ENCODE results near the gene STOML1.
A peak's percentile ranks its signal among the peaks of the same experiment; 100 is the strongest.
"Not testable (repeated sequence)": the region's sequence is repeated elsewhere in the genome, so short reads cannot be mapped to it uniquely, and the experiment has no call there.

Gene STOML1

DNA sequence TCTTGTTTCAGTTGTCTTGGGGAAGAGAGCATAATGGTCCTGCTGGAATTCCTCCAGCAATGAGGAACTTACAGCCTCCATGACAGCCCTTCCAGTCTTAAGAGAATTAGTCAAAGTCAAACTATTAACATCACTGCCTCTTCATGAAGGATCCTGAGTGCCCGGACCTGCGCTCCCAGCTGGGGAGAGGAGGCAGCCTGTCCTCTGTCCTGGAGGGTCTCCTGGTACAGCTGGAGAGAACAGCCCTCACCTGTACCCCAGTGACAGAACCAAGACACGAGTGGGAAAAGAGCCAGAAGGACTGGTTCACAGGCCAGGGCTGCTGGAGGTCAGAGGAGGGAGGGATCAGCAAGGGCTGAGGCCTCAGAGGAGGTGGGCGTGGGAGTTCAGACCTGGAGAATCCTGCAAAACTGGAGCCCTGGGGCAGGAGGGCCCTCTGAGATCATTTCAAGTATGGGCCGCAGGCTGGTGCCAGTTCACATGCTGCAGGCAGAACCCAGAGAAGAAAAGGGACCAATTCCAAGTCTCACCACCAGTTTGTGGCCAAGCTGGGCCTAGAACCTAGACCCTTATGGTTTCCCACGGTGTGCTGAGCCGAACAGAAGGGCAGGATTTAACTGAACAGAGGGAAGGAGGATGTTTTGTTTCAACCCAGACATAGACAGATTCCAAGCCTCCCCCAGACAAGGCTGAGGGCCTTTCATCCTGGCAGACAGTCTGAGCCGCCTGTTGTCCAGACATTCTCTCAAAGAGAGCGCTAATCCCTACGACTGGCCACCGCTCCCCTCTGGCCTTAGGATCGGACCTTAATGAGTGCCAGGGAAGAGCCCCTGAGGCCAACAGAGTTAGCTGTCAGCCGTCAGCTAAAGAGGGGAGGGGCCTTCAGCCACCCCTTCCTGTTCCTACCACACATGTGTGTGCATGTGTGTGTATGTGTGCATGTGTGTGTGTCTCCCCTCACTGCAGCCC, 47.6 kb downstream of the STOML1 start:
- DNase-seq, result no peak

DNA sequence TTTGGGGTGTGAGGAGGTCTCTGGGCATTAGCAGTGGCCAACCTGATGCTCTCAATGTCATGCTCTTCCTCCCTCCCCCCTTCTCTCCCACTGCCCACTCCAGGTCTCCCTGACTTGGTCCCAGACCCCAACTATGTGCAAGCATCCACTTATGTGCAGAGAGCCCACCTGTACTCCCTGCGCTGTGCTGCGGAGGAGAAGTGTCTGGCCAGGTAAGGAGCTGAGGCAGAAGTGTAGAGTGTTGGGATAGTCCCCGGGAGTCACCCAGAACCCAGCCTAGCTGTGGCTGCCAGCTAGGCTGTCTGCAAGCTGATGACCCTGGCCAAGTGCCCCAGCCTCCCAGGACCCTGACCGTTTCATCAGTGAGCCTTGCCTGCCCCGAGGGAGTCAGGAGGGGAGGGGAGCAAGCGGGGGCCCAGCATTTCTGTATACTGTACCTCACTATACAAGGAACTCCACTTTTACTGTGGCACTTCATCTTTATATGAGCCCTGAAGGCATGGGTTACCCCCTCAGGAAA, 49.3 kb downstream of the STOML1 start:
- no peak for DNase-seq

DNA sequence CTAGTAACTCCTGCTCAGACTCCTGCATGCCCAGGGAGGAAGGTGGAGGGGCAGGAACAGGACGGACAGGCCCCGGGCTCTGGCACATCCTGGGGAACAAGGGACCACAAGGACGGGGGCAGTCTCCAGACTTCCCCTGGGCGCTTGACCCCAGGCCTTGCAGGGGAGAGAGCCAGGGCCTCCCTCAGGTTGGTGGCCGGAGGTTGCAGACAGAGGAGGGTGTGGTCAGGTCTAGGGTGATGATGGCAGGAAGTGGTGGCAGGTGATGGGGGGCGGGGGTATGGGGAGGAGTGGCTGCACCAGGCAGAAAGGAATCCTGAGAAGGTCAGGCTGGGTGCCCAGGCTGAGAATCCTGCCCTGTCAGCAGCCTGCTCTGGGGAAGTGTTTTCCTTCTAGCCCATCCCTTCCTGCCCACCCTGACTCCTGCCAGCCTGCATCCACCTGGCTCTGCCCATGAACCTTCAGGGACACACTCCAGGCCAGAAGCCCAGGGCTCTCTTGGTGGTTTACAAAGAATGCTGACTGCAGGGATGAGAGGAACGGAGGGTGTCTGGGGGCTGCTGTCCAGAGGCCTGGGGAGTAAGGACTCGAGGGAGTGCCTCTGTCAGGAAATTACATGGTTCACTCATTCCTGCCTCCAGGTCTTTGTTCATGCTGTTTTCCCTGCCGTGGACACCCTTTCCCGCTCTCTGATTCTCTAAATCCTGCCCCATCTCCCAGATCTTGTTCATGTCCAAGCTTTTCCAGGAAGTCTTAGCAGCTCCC, 50.0 kb downstream of the STOML1 start:
- peak in 1 of 2 donors; percentile 35 for DNase-seq

DNA sequence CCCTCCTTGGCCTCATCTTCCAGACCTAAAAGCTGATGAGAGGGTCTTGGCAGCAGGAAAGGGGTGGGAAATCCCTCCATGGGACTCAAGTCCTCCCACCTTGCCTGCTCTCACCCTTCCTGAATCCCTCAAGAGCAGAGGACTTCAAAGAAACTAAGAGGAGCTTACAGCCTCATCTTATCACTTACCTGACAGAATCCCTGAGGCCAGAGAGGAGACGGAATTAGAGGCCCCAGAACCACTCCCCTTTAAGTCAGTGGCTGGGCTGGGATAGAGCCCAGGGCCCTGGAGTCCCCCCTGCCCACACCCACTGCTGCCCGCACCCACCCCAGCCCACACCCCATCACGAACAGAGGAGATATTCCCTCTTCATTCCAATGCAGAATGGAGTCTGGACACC, 50.6 kb downstream of the STOML1 start:
- no peak for DNase-seq

DNA sequence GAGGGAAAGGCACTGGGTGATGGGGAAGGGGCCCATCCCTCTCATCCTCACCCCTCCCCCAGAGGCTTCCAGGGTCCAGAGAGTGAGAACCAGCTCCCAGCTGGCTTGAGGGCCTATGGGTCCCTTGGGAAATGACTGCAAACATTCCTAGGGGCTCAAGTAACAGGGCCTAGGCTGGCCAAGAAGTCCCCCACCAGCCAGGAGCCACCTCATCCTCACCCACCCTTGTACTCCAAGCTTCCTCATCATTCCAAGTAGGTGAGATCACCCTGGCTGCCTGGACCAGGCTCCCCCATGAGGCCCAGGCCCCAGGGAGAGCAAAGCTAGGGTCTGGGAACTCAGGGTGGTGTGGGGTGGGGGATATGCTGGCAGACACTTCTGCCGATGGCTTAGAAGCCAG, 51.1 kb downstream of the STOML1 start:
- no peak for DNase-seq

DNA sequence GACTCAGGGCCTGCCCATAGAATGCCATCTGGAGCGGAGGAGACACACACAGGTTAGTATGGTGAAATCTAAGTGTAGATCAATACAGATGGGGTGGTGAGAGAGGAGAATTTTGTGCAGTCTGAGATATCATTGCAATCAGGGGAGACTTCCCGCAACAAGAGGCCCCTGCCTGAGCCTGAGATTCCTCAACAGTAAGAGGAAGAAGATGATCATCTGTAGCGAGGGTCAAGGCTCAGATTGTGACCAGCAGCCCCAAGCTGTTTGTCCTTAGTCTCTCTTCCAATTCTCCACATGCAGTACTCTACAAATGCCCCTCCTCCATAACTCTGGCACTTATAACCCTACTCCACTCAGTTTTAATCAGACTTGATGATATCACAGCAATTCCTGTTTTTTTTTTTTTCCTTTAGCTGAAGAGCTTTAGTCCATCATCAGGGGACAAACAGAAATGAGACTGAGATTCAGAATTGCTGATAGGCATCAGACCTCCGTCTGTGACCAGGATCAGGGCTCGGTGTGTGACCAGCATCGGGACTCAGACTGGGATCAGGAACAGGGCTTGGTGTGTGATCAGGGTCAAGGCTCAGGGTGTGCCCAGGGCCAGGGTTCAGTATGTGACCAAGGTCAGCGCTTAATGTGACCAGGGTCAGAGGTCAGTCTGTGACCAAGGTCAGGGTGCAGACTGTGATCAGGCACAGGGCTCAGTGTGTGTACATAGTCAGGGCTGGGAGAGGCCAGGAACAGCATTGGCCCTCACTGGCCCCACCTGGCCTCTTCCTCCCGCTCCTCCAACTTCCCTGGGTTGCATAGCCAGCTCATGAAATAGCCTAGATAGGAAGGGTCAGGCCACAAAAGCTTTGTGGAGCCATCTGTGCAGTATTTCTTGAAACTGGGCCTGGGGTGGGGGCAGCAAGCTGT, 51.8 kb downstream of the STOML1 start:
- no peak for DNase-seq

DNA sequence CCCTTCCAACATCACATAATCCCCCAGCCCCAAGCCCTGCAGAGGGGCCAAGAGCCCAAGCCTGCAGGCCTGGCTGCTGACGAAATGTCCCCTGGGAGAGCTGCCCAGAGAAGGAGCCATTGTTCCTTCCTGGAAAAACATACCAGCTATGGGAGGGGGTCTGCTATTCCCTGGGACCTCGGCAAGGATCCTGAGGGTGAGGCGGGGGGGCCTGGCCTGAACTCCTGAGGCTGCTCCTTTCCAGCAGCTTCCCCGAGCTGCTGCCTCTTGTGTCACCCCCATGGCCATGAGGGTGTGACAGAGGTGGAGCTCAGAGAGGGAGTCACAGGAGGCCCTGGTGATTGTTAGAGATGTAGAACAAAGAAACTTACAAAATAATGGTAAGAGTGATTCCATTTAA, 53.0 kb downstream of the STOML1 start:
- no peak for DNase-seq

DNA sequence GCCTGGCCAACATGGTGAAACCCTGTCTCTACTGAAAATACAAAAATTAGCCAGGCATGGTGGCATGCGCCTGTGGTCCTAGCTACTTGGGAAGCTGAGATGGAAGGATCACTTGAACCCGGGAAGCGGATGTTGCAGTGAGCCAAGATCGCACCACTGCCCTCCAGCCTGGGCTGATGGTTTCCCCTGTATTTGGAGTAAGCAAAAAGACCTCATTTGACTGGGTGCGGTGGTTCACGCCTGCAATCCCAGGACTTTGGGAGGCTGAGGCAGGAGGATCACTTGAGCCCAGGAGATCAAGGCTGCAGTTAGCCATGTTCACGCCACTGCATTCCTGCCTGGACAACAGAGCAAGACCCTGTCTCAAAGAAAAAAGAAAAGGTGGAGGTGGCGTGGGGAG, 53.6 kb downstream of the STOML1 start:
- not testable (repeated sequence) for DNase-seq

DNA sequence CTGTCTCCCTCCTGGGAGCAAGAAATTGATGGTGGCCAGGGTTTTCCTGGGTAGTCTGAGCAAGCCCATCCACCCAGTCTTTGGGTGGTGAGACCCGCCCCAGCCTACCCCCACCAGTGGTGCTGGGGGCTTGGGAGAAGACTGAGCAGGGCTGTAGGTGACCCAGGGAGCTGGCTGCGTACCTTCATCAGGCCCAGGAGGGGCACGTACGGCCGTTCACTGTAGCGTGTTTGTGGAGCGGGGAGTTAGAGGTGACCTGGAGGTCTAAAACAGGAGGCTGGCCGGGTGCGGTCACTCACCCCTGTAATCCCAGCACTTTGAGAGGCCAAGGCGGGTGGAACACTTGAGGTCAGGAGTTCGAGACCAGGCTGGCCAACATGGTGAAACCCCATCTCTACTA, 54.4 kb downstream of the STOML1 start:
- DNase-seq, result no peak

DNA sequence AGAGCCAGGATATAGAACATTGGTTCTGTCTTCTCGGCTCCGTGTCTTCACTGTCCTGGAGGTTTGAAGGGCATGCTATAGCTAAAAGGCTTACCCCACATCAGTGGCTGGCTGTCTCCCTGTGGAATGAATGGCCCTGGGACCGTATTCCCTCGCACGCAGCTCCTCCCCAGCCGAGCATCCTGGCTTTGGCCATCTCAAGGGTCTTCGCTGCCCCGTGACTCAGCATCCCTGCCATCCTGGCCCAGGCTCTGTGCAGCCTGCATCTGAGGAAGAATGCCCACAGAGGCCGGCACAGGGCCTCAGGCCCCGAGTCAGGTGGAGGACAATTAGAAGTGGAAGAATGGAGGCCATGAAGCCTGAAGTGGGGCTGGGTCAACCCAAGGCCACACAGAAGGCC, 54.8 kb downstream of the STOML1 start:
- no peak for DNase-seq

DNA sequence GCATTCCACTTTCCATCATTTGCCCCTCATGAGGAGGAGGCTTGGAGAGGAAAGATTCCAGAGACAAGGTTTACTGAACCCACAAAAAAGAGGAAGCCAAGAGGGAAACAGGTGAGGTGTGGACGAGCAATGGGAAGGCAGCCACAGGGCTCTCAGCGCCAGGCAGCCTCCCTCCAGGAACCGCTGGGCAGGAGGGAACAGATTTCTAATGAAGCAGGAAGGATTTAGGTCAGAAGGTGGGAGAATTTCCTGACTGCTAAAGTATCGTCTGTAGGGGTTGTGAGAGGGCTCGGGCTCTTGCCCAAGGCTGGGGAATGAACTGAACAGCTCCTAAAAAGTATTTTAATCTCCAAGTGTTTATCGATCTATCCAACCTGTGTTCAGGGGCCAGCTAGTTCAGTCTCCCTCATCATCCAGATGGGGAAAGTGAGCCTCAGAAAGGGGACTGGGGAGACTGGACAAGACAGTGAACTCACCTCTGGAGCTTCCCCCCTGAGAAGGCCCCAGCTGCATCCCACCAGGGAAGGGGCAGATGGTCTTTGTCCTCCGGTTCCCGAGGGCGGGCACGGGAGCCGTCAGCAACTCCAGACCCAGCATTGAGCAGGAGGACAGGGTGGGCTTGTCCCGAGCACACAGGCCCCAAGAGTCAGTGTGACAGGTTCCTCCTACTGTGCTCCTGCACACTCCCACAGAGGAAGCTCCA, 55.4 kb downstream of the STOML1 start:
- DNase-seq, result no peak

DNA sequence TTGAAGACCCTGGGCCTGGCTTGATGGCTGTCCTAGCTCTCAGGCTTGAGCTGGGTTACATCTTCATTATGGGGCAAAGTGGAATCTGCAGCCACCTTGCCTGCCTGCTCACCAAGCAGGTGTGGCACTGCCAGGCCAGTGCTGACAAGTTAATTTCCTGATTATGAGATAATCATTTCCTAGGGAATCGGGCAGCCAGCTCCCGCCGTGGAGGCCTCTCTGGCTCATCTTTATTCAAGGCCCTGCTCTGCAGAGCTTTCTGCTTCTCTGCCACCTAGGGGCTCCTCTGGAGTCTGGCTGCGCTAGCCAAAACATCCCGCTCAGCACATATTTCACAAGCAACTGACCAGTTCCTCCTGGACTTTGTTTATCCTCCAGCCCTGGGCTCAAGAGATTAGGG, 55.9 kb downstream of the STOML1 start:
- no peak for DNase-seq

DNA sequence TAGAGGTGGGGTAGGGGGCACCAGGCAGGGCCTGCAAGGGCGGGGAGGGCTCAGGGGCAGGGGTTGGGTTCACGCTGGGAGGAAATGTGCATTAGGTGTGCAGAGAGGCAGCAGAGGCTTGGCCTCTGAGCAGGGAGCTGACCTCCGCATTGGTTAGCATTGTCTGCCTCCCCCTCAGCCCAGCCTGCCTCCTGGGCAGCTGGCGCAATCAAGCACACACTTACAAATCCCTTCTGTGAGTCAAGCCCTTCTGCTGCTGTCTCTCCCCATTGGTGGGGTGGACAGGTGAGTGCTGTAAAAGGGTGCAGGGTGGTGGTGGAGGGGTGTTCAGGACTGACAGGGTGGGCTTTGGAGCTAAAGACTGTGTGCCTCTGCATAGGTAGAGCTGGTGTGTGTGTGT, 56.5 kb downstream of the STOML1 start:
- DNase-seq, result no peak

DNA sequence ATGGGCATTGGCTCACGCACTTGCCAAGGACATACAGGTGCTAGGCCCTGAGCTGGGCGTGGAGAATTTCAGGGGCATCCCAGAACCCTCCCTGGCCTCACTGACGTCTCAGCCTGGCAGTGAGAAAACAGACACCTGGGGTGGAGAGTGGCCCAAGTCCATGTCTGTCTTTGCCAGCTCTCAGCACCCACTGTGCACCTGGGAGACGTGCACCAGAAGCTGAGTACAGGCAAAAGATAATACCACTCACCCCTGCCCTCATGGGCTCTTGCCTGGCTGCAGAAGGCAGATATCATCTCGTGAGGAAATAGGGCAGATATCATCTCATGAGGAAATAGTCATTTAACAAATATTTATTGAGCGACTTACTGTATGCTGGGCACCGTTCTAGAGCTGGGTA, 57.8 kb downstream of the STOML1 start:
- no peak for DNase-seq

DNA sequence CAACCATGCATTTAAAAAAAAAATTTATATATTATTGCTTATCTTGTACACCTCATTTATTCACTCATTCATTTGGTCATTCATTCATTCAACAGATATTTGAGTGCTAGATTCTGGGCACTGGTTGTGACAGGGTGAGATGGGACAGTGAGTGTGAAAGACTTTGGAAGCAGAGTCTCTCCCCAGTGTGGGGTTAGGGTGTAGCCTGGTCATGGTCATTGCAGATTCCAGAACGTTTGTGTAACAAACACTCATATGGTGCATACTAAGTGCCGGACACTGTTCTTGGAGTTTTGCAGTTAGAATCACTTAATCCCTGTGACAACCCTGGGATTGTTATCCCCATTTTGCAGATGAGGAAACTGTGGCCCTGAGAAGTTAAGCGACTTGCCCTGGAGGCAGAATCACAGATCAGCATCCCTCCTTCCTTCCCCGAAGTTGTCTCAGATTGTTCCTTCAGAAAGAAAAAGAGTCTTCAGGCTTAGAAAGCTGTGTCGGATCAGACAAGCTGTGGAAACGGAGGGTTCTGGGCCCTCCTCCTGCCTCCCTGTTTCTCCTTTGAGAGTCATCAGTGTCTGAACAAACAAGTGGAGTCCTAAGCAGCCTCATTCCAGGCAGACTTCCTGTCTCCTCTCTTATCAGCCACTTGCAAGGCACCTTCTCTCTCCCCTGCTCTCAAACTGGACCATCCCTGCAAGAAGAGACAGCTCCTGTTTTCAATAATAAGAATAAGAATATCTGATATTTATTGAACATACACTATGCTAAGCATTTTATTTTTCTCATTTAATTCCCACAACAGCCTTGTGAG, 59.5 kb downstream of the STOML1 start:
- DNase-seq, result no peak

DNA sequence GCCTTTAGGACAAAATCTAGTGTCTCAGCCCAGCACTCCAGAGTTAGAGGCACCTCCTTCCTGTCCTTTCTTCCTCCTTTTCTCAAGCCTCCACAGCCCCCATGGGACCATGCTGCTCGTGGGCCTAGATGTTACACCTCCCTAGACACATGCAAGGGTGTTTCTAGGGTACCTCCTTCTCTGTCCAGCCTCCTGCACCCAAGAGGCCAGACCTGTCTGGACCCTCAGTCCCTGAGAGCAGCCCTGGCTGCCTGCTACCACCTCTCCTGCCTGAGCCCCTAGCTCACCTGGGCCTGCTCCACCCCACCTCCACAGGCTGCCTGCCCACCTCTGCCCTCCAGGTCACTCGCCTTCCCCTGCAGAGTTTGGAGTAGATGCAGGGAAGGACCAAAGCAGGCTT, 60.7 kb downstream of the STOML1 start:
- DNase-seq, result no peak

DNA sequence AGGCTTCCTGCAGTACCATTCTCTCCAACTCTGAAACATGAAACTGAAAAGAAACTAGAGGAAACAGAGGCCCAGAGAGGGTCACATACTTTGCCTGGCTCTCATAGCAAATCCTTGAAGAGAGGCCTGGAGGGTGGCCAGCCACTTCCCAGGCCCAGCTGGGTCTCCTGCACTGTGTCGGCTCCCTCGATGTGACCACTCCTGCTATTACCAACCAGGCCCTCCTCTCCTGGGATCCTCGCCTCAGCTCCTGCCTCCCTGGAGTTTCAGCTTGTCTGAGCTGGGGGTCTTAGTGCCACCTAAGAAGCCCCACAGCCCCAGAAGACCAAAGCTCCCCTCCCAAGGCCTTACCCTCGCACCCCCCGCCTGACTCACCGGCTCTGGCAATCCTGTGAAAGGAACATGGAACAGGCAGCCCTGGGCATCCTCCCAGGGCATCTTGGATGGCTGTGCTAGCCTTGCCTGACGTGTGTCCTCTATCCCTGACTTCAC, 61.3 kb downstream of the STOML1 start:
- DNase-seq, result no peak

DNA sequence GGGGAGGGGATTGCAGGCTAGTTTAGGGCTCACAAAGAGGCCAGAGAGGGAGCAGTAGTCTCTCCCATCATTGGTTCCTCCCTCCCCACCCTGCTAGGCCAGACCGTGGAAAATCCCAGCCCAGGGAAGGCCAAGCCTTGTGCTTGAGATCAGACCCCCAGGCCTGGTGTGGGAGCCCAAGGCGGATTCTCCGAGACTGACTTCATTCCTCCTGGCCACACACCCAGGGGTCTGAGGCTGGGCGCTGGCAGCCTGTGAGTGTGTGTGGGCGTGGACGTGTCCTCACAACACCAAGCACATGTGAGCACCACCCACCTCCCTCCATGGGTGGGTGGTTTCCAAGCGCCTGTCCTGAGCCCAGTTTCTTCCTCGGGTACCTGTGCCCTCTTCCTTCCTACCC, 61.7 kb downstream of the STOML1 start:
- no peak for DNase-seq

DNA sequence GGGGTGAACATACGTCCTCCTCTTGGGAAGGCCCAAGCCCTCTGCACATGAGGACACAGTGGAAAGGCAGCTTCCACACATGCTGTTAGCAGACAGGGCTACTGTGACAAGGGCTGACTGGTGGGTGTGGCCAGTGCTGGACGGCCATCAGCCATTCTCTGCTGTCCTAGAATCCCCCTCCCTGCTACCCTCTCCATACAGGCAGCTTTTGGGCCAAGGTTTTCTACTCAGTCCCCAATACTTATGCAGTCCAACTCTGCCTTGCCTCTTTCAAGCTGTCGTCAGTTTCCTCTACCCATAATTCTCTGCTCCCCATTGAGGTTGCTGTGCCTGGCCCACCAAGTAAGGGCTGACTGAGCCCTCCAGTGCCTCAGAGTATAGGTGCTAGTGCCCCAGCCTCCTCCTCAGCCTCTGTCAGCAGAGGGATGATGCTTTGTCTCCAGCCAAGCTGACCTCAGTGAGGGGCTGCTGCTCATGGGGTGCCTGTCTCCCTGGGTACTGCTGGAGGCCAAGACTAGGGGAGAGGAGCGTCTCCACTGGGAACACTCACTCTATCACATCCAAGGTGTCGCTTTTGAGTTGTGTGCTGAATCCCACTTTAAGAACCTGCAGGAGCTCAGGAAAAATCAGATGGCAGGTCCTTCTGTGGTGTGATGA, 63.0 kb downstream of the STOML1 start:
- DNase-seq, result no peak
